Progenitor cell of endocrine pancreas (in vitro differentiated cells): ENCODE data around the gene BCS1L. TPM values are rescaled to one million over a fixed set of nuclear protein-coding genes. Genes with fewer than 3 reads are reported as not detected.

ENCODE experiments used
- DNase-seq: peaks from one replicate; pipeline ENCODE4 v3.0.0; 2021; ENCODE audit warnings: low spot score; ENCODE audit not compliant: unreplicated experiment
- H3K27ac Mint-ChIP-seq: 2 replicates; pipeline ENCODE4 v1.8.0; 2021; ENCODE audit warnings: mild to moderate bottlenecking, moderate library complexity, mixed read lengths
- H3K27me3 Mint-ChIP-seq: 2 replicates; pipeline ENCODE4 v1.8.0; 2021; ENCODE audit warnings: mixed read lengths
- H3K36me3 Mint-ChIP-seq: 2 replicates; pipeline ENCODE4 v1.8.0; 2022; ENCODE audit warnings: mixed read lengths; ENCODE audit not compliant: insufficient read depth
- H3K4me1 Mint-ChIP-seq: 2 replicates; pipeline ENCODE4 v1.8.0; 2021; ENCODE audit warnings: low read depth, mixed read lengths
- H3K4me3 Mint-ChIP-seq: 2 replicates; pipeline ENCODE4 v1.8.0; 2021; ENCODE audit warnings: low read depth, mild to moderate bottlenecking, moderate library complexity, mixed read lengths
- H3K9me3 Mint-ChIP-seq: 2 replicates; pipeline ENCODE4 v1.8.0; 2021; ENCODE audit warnings: low read depth, mixed read lengths
- CTCF ChIP-seq: fragments of 200-600 bp; sonication (generic); IDR thresholded peaks from one replicate; pipeline ENCODE4 v1.5.0; 2021; ENCODE audit warnings: antibody characterized with exemption, mild to moderate bottlenecking; ENCODE audit not compliant: unreplicated experiment
- total RNA-seq: library from RNA; stranded (reverse); gene quantifications from 2 replicates; pipeline ENCODE4 v1.2.1, GENCODE V29; 2021

BCS1L gene
- total RNA-seq, 1 donor from 2014 or later: 49.9 TPM

DNA sequence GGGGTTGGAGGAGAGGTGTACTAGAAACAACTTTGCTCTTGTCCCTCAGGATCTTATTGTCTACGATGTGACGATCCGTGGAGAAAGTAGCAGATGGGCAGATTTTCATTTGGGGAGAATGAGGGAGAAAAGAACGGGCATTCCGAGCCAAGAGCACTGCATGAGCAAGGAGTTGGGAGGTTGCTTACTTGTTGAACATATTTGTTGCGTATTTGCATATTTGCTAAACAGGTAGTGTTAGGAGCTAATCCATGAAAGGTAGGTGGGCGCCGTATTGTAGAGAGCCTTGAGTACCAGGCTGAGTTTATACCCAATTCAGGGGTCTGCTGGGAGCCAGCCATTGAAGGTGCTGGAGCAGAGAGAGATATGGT, 490 bp downstream of the BCS1L start:
- Mint-ChIP-seq H3K27ac (peak overlapping the region; percentile 92), H3K4me1 (peaks cover 21% of the 10 kb centered on the region), H3K27me3 (no peaks in the 10 kb centered on the region), H3K36me3 (peaks cover 12% of the 10 kb centered on the region), H3K4me3 (peak overlapping the region; percentile 94), H3K9me3 (no peaks in the 10 kb centered on the region)
- DNase-seq: no peak
- TF ChIP-seq CTCF: no peak

GRCh38 chr2:218662377-218662776, 2.9 kb downstream of the BCS1L start:
- Mint-ChIP-seq H3K4me3 (no peak overlapping the region), H3K4me1 (peaks cover 21% of the 10 kb centered on the region), H3K27ac (no peak overlapping the region), H3K27me3 (no peaks in the 10 kb centered on the region), H3K36me3 (peaks cover 15% of the 10 kb centered on the region), H3K9me3 (no peaks in the 10 kb centered on the region)
- TF ChIP-seq CTCF: no peak
- DNase-seq: no peak

- no peak overlapping the region for H3K27ac Mint-ChIP-seq
- no peak overlapping the region for H3K4me3 Mint-ChIP-seq
- peaks cover 18% of the 10 kb centered on the region for H3K4me1 Mint-ChIP-seq
- TF ChIP-seq CTCF: no peak
- DNase-seq: no peak
- H3K36me3 Mint-ChIP-seq: peaks cover 16% of the 10 kb centered on the region
- no peaks in the 10 kb centered on the region for H3K9me3 Mint-ChIP-seq
- H3K27me3 Mint-ChIP-seq: no peaks in the 10 kb centered on the region
These were observed 3.3 kb downstream of the BCS1L start for GRCh38 chr2:218662827-218663226.

- H3K27me3 Mint-ChIP-seq: no peaks in the 10 kb centered on the region
- H3K36me3 Mint-ChIP-seq: peaks cover 16% of the 10 kb centered on the region
- peaks cover 10% of the 10 kb centered on the region for H3K4me1 Mint-ChIP-seq
- H3K9me3 Mint-ChIP-seq: no peaks in the 10 kb centered on the region
- no peak overlapping the region for H3K27ac Mint-ChIP-seq
- no peak for TF ChIP-seq CTCF
- no peak overlapping the region for H3K4me3 Mint-ChIP-seq
- no peak for DNase-seq
These were observed 4.4 kb downstream of the BCS1L start for GRCh38 chr2:218663901-218664300.

- H3K9me3 Mint-ChIP-seq: no peaks in the 10 kb centered on the region
- H3K4me3 Mint-ChIP-seq: no peak overlapping the region
- peaks cover 8% of the 10 kb centered on the region for H3K4me1 Mint-ChIP-seq
- no peak for DNase-seq
- H3K36me3 Mint-ChIP-seq: peaks cover 16% of the 10 kb centered on the region
- no peaks in the 10 kb centered on the region for H3K27me3 Mint-ChIP-seq
- no peak overlapping the region for H3K27ac Mint-ChIP-seq
- TF ChIP-seq CTCF: no peak
These were observed 5.2 kb downstream of the BCS1L start for GRCh38 chr2:218664653-218665052.
